HG03571 (cell line): ENCODE measurements around the gene MYO5B.
A peak's percentile ranks its signal among the peaks of the same experiment; 100 is the strongest.
"Not testable (repeated sequence)": the region's sequence is repeated elsewhere in the genome, so short reads cannot be mapped to it uniquely, and the experiment has no call there.

ENCODE experiments used
- ATAC-seq: cut with Tn5 transposase; IDR thresholded peaks from one replicate; pipeline ENCODE4 v1.9.1; 2021; ENCODE audit not compliant: unreplicated experiment

MYO5B gene

GRCh38 chr18:49842656-49843055, 352.3 kb downstream of the MYO5B start:
- ATAC-seq: no peak

GRCh38 chr18:49841236-49842217, 353.4 kb downstream of the MYO5B start:
- ATAC-seq: no peak

- no peak for ATAC-seq
These were observed 355.9 kb downstream of the MYO5B start for GRCh38 chr18:49839012-49839411.

- ATAC-seq: no peak
These were observed 356.6 kb downstream of the MYO5B start for GRCh38 chr18:49838381-49838780.

- no peak for ATAC-seq
These were observed 357.1 kb downstream of the MYO5B start for GRCh38 chr18:49837889-49838288.

- ATAC-seq: not testable (repeated sequence)
These were observed 357.6 kb downstream of the MYO5B start for GRCh38 chr18:49837316-49837835.

- no peak for ATAC-seq
These were observed 359.5 kb downstream of the MYO5B start for GRCh38 chr18:49835405-49835804.

- no peak for ATAC-seq
These were observed 360.7 kb downstream of the MYO5B start for GRCh38 chr18:49834258-49834657.

- no peak for ATAC-seq
These were observed 361.1 kb downstream of the MYO5B start for GRCh38 chr18:49833814-49834213.

GRCh38 chr18:49832221-49832647, 362.7 kb downstream of the MYO5B start:
- no peak for ATAC-seq

GRCh38 chr18:49827996-49828395, 367.0 kb downstream of the MYO5B start:
- no peak for ATAC-seq

- ATAC-seq: peak; percentile 77
These were observed 374.9 kb downstream of the MYO5B start for GRCh38 chr18:49819823-49820671.

GRCh38 chr18:49819071-49819662, 375.8 kb downstream of the MYO5B start:
- no peak for ATAC-seq

- ATAC-seq: no peak
These were observed 377.0 kb downstream of the MYO5B start for GRCh38 chr18:49817947-49818346.

- ATAC-seq: no peak
These were observed 379.0 kb downstream of the MYO5B start for GRCh38 chr18:49815927-49816326.

- ATAC-seq: peak; percentile 12
These were observed 380.8 kb downstream of the MYO5B start for GRCh38 chr18:49814147-49814499.

- ATAC-seq: peak; percentile 80
These were observed 381.4 kb downstream of the MYO5B start, which contains the start of gene ACAA2 for GRCh38 chr18:49813319-49814146. TSS of gene ACAA2 (minus strand) at chr18:49813533. CDS start at chr18:49813484, 49 bp downstream.

- peak; percentile 29 for ATAC-seq
These were observed 382.0 kb downstream of the MYO5B start for GRCh38 chr18:49813069-49813318.

- ATAC-seq: no peak
These were observed 382.5 kb downstream of the MYO5B start for GRCh38 chr18:49812286-49813068.
